Activated CD8-positive, alpha-beta T cell treated with anti-CD3 and anti-CD28 coated beads for 36 hours (primary cell): ENCODE measurements around the gene ST3GAL2. TPM values are rescaled to one million over a fixed set of nuclear protein-coding genes. Genes with fewer than 3 reads are reported as not detected.

ENCODE experiments used
- ATAC-seq: fragments of 200-7000 bp; cut with Tn5 transposase; one replicate; pipeline ENCODE4 v1.10.0; 2021; ENCODE audit warnings: mild to moderate bottlenecking, moderate library complexity
- CTCF ChIA-PET: fragments of 350-600 bp; sonication (Branson Sonifier 250); formaldehyde crosslinking; loops from one replicate; lab custom pipeline; 2021; ENCODE audit warnings: antibody characterized with exemption; lab: Charles Lee
- POLR2A ChIA-PET: fragments of 350-600 bp; sonication (Branson Sonifier 250); formaldehyde crosslinking; loops from one replicate; lab custom pipeline; 2021; ENCODE audit warnings: antibody characterized with exemption; lab: Charles Lee
- DNase-seq: peaks from one replicate; pipeline ENCODE4 v3.0.0-alpha.2; 2020
- H3K27ac Mint-ChIP-seq: one replicate; pipeline ENCODE4 v1.8.0; 2021; ENCODE audit warnings: mild to moderate bottlenecking, mixed read lengths
- H3K27me3 Mint-ChIP-seq: one replicate; pipeline ENCODE4 v1.8.0; 2021; ENCODE audit warnings: mixed read lengths
- H3K36me3 Mint-ChIP-seq: one replicate; pipeline ENCODE4 v1.8.0; 2021; ENCODE audit warnings: low read depth, mixed read lengths
- H3K4me1 Mint-ChIP-seq: one replicate; pipeline ENCODE4 v1.8.0; 2021; ENCODE audit warnings: low read depth, mixed read lengths
- H3K4me3 Mint-ChIP-seq: one replicate; pipeline ENCODE4 v1.8.0; 2021; ENCODE audit warnings: mild to moderate bottlenecking, moderate library complexity, mixed read lengths
- H3K9me3 Mint-ChIP-seq: one replicate; pipeline ENCODE4 v1.8.0; 2021; ENCODE audit warnings: mixed read lengths
- intact Hi-C: fragments of 100-400 bp; cut with micrococcal nuclease; formaldehyde crosslinking; loops from one replicate; pipeline ENCODE4 v1.10.0; 2022
- total RNA-seq, 2 experiments: library from RNA; stranded (reverse); gene quantifications; one replicate each; pipeline ENCODE4 v1.2.3, GENCODE V29; 2021
- TF ChIP-seq, protein P1 (sequence below): fragments of 200-600 bp; IDR thresholded peaks from one replicate; pipeline ENCODE4 v1.8.0; 2022; ENCODE audit warnings: antibody characterized with exemption, mild to moderate bottlenecking

ST3GAL2 gene
- total RNA-seq, 2 experiments from 2014 or later = 13.2 to 19.0 TPM

DNA sequence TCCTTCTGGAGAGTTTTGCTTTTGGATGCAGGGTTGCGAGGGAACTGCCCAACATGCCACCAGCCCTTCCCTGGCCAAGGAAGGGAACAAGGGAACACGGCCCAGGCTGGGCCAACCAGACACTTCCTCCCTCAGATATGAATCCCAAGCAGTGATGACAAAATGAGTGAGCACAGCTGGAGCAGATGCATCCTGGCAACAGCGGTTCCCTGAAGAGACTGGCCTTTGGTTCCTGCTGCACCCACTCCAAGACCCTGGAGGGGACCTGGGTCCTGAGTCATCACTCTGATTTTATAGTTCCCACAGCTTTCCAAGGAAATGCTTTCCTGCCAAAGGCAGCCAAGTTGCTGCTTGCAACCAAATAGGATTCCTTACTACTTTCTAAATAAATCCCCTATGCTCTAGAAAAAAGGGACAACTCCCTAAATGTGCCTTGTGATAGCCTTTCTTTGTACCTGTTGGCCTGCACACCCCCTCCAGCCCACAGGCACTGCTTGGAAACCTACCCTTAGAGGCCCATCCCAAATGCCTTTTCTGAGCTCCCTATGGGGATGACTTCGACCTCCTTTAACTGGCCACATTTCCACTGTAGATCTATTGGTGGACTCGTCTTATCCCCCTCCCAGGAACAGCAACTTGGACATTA, 5.3 kb downstream of the ST3GAL2 start:
- no peak overlapping the region for H3K4me3 Mint-ChIP-seq
- ATAC-seq = no peak
- no peaks in the 10 kb centered on the region for H3K27me3 Mint-ChIP-seq
- no peak for DNase-seq
- H3K36me3 Mint-ChIP-seq = peaks cover 8% of the 10 kb centered on the region
- ChIA-PET CTCF (interaction anchor here (0.6 to 1.0 kb wide), 3 partner anchors 39 to 1765 kb away, joined by 3 to 5 read pairs (median 3); no protein-coding TSS in a partner anchor), POLR2A (interaction anchor here (1.0 kb wide), 1 partner anchor 14 kb away, joined by 4 read pairs; no protein-coding TSS in a partner anchor)
- peak overlapping the region; percentile 4 for H3K27ac Mint-ChIP-seq
- H3K9me3 Mint-ChIP-seq = no peaks in the 10 kb centered on the region
- TF ChIP-seq, protein P1, sequence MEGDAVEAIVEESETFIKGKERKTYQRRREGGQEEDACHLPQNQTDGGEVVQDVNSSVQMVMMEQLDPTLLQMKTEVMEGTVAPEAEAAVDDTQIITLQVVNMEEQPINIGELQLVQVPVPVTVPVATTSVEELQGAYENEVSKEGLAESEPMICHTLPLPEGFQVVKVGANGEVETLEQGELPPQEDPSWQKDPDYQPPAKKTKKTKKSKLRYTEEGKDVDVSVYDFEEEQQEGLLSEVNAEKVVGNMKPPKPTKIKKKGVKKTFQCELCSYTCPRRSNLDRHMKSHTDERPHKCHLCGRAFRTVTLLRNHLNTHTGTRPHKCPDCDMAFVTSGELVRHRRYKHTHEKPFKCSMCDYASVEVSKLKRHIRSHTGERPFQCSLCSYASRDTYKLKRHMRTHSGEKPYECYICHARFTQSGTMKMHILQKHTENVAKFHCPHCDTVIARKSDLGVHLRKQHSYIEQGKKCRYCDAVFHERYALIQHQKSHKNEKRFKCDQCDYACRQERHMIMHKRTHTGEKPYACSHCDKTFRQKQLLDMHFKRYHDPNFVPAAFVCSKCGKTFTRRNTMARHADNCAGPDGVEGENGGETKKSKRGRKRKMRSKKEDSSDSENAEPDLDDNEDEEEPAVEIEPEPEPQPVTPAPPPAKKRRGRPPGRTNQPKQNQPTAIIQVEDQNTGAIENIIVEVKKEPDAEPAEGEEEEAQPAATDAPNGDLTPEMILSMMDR = no peak
- intact Hi-C loops = no loop called here
- peaks cover 76% of the 10 kb centered on the region for H3K4me1 Mint-ChIP-seq

DNA sequence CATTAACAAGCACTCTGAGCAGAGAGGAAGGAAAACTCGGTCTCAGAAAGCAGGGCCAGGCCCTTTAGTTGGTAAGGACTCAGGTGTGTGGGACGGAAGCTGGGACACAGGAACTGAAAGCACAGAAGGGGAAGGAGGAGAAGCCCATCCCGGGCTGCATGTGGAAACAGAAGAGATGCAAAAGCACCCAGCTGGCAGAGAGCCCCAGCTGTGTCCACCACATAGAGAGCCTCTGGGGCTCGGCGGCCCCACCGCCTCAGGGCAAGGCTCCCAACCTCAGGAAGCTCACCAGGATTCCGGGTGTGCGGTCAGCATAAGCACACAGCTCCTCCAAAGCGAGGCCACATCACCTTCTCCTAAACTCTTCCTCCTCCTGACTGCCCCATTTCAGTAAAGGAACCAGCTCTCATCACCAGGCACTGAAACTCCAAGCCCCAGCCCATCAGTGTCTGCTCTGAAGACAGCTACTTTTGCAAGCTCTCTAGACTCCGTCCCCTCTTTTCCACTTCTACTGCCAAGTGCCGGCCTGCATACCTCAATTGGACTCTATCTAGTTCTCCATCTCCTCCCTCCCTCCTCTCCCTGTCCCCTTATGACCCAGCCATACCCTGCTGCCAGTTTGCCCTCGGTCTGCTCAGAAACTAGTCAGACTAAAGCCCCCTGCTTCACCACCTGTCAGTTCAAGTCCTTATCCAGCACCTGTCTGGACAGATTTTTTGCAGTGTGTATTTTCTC, 6.0 kb downstream of the ST3GAL2 start:
- POLR2A ChIA-PET = interaction anchor here (1.0 kb wide), 1 partner anchor 14 kb away, joined by 4 read pairs; no protein-coding TSS in a partner anchor
- intact Hi-C loops = no loop called here
- DNase-seq = no peak
- Mint-ChIP-seq H3K27ac (peak overlapping the region; percentile 47), H3K36me3 (peaks cover 8% of the 10 kb centered on the region), H3K4me3 (no peak overlapping the region), H3K9me3 (no peaks in the 10 kb centered on the region), H3K27me3 (no peaks in the 10 kb centered on the region), H3K4me1 (peaks cover 79% of the 10 kb centered on the region)
- no peak for ATAC-seq
- TF ChIP-seq, protein P1 = no peak
- CTCF ChIA-PET = interaction anchor here (0.7 to 1.3 kb wide), 4 partner anchors 21 to 1765 kb away, joined by 3 to 5 read pairs (median 3); partner anchors contain the start of gene FCSK

DNA sequence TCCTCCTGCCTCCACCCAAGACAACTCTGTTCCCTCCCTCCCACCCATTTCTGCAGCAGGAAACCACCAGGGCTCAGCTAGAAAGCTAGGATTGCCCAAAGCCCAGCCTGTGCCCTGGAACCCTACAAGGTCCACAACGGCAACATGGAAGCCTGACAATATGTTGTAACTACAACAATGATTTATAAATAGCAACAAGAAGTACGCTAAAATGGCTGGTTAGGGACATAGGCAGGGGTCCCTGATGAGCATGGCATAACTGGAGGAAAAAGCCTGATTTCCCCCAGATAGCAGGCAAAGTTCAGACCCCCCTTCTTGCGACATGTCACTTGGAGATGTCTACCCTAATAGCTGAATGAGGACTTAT, 6.6 kb downstream of the ST3GAL2 start:
- TF ChIP-seq, protein P1 = no peak
- Mint-ChIP-seq H3K4me1 (peaks cover 78% of the 10 kb centered on the region), H3K27ac (peak overlapping the region; percentile 47), H3K27me3 (no peaks in the 10 kb centered on the region), H3K4me3 (no peak overlapping the region), H3K9me3 (no peaks in the 10 kb centered on the region), H3K36me3 (peaks cover 10% of the 10 kb centered on the region)
- POLR2A ChIA-PET = interaction anchor here (1.0 to 1.1 kb wide), 2 partner anchors 9 to 13 kb away, joined by 3 to 4 read pairs; no protein-coding TSS in a partner anchor
- CTCF ChIA-PET = interaction anchor here (0.7 to 1.3 kb wide), 3 partner anchors 21 to 37 kb away, joined by 3 to 5 read pairs (median 3); partner anchors contain the start of gene FCSK
- no peak for ATAC-seq
- DNase-seq = no peak
- intact Hi-C loops = no loop called here

DNA sequence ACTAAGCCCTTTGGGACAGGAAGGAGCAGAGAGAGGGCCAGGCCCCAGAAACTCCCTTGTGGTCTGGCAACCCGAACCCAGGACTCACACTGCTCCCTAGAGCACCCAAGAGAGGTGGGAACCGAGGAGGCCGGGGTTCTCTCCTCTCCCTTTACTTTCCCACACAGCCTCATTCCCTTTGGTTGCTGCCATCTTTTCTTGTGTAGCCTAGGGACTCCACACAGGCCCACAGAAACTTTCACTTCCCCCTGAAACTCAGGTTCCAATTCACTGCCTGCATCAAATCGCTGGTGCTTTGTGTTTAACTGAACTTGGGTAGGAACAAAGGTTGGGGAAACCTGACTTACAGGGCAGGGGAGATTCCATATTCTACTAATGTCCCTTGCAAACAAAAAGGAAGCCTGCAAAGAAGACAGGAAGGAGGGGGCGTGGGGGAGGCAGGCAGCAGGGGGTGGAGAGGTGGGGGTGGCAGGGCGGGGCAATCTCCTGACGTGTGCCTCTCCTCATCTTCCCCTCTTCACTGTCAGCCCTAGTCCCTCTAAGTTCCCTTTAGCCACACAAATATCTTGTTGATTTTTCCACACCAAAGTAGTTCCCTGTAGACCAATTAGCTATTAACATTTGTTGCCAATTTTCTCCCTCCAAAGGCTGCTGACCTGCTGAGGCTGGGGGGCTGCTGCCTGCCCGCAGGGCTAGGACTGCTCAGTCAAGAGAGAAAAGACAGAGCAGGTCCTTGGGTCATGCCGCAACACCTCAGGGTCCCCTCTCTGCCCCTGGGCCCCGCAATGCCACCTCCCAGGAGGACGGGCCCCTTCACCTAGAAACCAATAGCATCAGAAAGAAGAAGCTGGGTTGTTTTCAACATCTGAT, 8.0 kb downstream of the ST3GAL2 start:
- DNase-seq (peak; percentile 76), ATAC-seq (peak; percentile 69)
- POLR2A ChIA-PET = interaction anchor here (1.1 to 1.5 kb wide), 3 partner anchors 10 to 53 kb away, joined by 3 to 7 read pairs (median 3); no protein-coding TSS in a partner anchor

More for the DNA sequence above, 8.0 kb downstream of the ST3GAL2 start:
- H3K36me3 Mint-ChIP-seq = peaks cover 11% of the 10 kb centered on the region
- TF ChIP-seq, protein P1 = no peak
- peak overlapping the region; percentile 53 for H3K4me3 Mint-ChIP-seq
- CTCF ChIA-PET = no interaction called here
- H3K4me1 Mint-ChIP-seq = peaks cover 69% of the 10 kb centered on the region
- H3K27ac Mint-ChIP-seq = peak overlapping the region; percentile 86
- no peaks in the 10 kb centered on the region for H3K9me3 Mint-ChIP-seq
- intact Hi-C loops = no loop called here
- no peaks in the 10 kb centered on the region for H3K27me3 Mint-ChIP-seq
